AG04450 (cell line): ENCODE measurements around the gene RNF43. TPM values are rescaled to one million over a fixed set of nuclear protein-coding genes. Genes with fewer than 3 reads are reported as not detected.

Source experiments
- CTCF ChIA-PET: fragments of 300-600, 350-600 bp; formaldehyde crosslinking; extraction: SDS; loops from one replicate; lab custom pipeline; 2022; ENCODE audit warnings: antibody characterized with exemption, inconsistent platforms; lab: Charles Lee
- POLR2A ChIA-PET: fragments of 350-600 bp; formaldehyde crosslinking; extraction: SDS; loops from one replicate; lab custom pipeline; 2021; ENCODE audit warnings: antibody characterized with exemption, inconsistent platforms; lab: Yijun Ruan, JAX
- DNase-seq: peaks from one replicate; pipeline ENCODE4 v3.0.0-alpha.2; 2011; ENCODE audit warnings: low read depth, low spot score
- H3K27ac ChIP-seq: one replicate; pipeline ENCODE4 v1.5.1; 2012; ENCODE audit warnings: low read depth, low read length, control low read depth
- H3K27me3 ChIP-seq: one replicate; pipeline ENCODE4 v1.6.0; 2012; ENCODE audit warnings: low read length; ENCODE audit not compliant: control insufficient read depth, insufficient read depth
- H3K4me3 ChIP-seq: 2 replicates; pipeline ENCODE4 v1.5.1; 2011; ENCODE audit warnings: mild to moderate bottlenecking, low read depth, low read length, control low read depth
- H3K9me3 ChIP-seq: 2 replicates; pipeline ENCODE4 v1.5.1; 2012; ENCODE audit warnings: low read length; ENCODE audit not compliant: control insufficient read depth, insufficient read depth
- polyA plus RNA-seq: library from polyadenylated mRNA; depleted of rRNA; stranded (reverse); fragments of >200 nt; gene quantifications from 2 replicates; pipeline ENCODE4 v1.2.3, GENCODE V29; 2011
- TF ChIP-seq, protein P1 (sequence below): IDR thresholded peaks from 2 replicates; pipeline ENCODE4 v1.5.1; 2011; ENCODE audit warnings: low read depth, low read length, control low read depth, inconsistent platforms

RNF43 gene
- polyA plus RNA-seq, 1 experiment = not detected

DNA sequence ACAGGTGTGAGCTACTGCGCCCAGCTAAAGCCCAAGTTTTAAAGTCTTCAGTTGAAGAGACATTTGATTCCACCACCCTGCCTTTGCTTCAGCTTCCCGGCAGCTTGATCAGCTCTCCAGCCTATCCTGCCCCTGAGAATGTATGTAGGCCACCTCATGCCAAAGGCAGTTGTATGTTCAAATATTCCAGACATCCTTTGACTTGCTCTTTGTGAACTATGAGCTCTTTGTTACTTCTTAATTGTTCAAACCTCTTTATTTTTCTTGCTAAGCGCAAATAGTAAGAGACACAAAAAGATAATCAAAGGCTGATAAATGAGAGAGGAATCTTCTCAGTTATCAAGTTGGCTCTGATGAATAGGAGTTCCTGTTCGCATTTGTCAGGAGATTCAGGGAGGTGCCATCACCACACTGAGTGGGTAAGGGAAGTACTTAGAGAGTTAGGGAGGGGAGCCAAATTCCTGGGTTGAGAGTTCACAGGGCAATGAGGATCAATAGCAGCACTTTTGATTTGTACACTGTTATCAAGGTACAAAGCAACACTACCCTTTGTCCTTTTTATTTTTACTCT, 33.4 kb downstream of the RNF43 start:
- Histone ChIP-seq H3K4me3 (no peak overlapping the region), H3K27ac (no peak overlapping the region), H3K9me3 (no peaks in the 10 kb centered on the region), H3K27me3 (peaks cover 26% of the 10 kb centered on the region)
- POLR2A ChIA-PET = no interaction called here
- CTCF ChIA-PET = no interaction called here
- no peak for DNase-seq
- TF ChIP-seq, protein P1, sequence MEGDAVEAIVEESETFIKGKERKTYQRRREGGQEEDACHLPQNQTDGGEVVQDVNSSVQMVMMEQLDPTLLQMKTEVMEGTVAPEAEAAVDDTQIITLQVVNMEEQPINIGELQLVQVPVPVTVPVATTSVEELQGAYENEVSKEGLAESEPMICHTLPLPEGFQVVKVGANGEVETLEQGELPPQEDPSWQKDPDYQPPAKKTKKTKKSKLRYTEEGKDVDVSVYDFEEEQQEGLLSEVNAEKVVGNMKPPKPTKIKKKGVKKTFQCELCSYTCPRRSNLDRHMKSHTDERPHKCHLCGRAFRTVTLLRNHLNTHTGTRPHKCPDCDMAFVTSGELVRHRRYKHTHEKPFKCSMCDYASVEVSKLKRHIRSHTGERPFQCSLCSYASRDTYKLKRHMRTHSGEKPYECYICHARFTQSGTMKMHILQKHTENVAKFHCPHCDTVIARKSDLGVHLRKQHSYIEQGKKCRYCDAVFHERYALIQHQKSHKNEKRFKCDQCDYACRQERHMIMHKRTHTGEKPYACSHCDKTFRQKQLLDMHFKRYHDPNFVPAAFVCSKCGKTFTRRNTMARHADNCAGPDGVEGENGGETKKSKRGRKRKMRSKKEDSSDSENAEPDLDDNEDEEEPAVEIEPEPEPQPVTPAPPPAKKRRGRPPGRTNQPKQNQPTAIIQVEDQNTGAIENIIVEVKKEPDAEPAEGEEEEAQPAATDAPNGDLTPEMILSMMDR = no peak

DNA sequence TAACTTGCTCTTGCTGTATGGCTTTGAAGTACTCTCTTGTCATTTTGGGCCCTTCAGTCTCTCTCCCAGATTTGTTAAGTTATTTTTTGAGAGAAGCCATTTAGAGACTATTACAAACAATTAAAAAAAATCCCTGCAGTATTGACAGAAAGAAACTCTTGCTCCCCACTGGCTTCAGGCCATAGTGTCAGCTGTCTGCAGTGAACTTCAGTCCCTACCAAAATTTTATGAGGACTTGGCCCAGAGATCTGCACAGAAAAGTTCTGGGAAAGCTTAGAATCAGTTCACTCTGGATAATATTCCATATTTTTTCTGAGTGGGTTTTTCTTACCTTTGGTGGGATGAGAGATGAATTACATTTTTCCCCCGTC, 34.5 kb downstream of the RNF43 start:
- Histone ChIP-seq H3K4me3 (no peak overlapping the region), H3K27me3 (peaks cover 21% of the 10 kb centered on the region), H3K9me3 (no peaks in the 10 kb centered on the region), H3K27ac (no peak overlapping the region)
- ChIA-PET CTCF (interaction anchor here (0.5 kb wide), 1 partner anchor 133 kb away, joined by 5 read pairs; no protein-coding TSS in a partner anchor), POLR2A (interaction anchor here (1.6 kb wide), 1 partner anchor 31 kb away, joined by 4 read pairs; the partner anchor contains the start of gene SUPT4H1)
- TF ChIP-seq, protein P1 = no peak
- DNase-seq = no peak

DNA sequence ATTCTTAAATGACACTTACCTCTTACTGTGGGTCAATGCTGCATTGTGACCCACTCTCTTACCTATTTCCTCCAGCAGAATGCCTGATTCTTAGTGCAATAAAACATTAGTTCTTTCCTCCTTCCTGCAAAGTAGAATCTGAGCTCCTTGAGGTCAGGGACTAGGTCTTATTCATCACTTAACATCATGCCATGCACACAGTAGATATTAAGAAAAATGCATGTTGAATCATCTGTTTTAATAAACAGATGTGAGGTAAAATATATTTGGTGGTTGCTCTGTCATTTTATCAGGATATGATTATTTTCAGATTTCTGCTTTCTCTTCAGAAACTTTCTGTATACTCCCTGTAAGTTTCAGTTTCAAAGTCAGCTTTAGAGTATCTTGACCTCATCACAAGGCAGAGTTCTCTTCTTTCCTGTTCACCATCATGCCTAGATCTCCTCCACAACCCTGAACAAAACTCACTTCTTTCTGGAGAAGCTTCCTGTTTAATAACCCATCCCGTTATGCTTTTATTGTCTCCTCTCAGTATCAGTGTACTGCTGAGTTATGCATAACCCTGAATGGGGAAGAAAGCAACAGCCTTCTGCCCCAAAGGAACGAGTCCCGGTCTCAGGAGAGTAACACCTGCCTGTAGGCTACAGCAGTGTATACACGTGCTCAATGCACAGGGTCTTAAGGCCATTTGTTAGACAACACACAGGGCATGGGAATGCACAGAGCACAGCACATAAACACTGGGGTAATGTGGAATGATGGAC, 35.0 kb downstream of the RNF43 start:
- Histone ChIP-seq H3K27me3 (peaks cover 20% of the 10 kb centered on the region), H3K27ac (no peak overlapping the region), H3K9me3 (no peaks in the 10 kb centered on the region), H3K4me3 (no peak overlapping the region)
- CTCF ChIA-PET = interaction anchor here (0.5 kb wide), 1 partner anchor 132 kb away, joined by 5 read pairs; no protein-coding TSS in a partner anchor
- no peak for DNase-seq
- TF ChIP-seq, protein P1 = no peak
- POLR2A ChIA-PET = interaction anchor here (1.6 kb wide), 1 partner anchor 30 kb away, joined by 4 read pairs; the partner anchor contains the start of gene SUPT4H1

DNA sequence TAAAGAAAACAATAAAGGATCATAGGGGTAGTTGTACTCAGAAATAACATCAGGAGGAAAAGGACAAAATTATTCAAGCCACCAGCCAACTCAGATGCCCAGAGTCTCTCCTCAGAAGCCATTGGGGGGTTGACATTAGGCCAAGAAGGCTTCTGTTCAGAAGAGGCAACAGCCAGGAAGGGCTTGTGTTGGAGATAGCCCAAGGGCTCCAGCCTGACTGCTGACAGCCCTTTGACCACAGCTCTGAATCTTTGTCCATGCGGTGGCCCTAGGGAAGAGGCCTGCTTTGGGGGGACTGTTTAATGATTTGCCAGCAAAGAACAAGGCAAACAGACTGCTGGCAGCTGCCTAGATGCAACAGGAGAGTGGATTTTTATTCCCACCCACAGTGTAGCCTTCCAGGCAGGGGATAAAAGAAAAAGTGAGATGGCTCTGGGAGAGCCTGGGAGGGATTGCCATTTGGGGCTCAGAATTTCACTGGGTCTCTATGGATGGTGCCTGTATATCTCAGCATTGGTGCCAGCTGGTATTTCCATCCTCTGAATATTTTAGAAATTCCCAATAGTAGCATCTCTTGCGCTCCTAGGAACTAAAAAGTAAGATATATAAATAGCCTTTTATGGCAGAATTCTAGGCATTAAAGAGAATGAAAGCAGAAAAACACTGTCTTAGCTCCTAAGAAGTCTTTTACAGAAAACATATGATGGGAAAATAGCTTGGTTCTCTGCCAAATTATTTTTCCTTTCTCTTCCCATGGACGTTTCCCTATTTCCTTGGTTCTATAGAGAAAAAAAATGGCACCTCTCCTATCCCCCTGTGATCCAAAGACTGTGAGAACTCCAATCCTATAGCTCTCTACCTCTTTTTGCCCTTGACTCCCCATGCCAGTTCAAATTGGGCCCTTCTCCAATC, 36.0 kb downstream of the RNF43 start:
- ChIA-PET CTCF (no interaction called here), POLR2A (no interaction called here)
- Histone ChIP-seq H3K9me3 (no peaks in the 10 kb centered on the region), H3K27ac (no peak overlapping the region), H3K27me3 (peaks cover 20% of the 10 kb centered on the region), H3K4me3 (no peak overlapping the region)
- TF ChIP-seq, protein P1 = no peak
- no peak for DNase-seq
